Measurements from ENCODE around the gene ZDHHC5. TPM values are rescaled to one million over a fixed set of nuclear protein-coding genes. Genes with fewer than 3 reads are reported as not detected.

ZDHHC5 gene
- total RNA-seq, 1 experiment from 2014 or later = 64.1 TPM

DNA sequence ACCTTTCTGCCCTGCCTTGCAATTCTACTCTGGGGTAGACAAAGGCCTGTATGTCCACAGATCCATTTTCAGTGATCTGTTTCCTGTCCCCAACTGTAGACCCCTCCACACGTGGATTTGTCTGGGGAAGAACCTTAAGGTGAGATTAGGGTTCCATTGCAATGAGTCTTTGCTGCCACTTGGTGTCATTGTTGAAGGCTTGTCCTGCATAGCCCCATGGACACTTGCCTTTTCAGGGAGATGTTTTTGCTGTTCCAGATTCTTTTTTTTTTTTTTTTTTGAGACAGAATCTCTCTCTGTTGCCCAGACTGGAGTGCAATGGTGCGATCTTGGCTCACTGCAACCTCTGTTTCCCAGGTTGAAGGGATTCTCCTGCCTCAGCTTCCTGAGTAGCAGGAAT, 48.6 kb upstream of the ZDHHC5 start:
- no peaks in the 10 kb centered on the region for H3K9me2 ChIP-seq (ENCODE audit: insufficient read depth)
- H4K20me1 ChIP-seq (ENCODE audit: insufficient read depth) = no peaks in the 10 kb centered on the region
- H2AFZ ChIP-seq (ENCODE audit: low read depth, low read length, poor library complexity, severe bottlenecking) = no peak overlapping the region
- H3K27me3 ChIP-seq (ENCODE audit: insufficient read depth, low read length) = no peaks in the 10 kb centered on the region
- no peak for ATAC-seq
- H3K4me2 ChIP-seq (ENCODE audit: low read length) = no peak overlapping the region
- ChIA-PET RAD21 (ENCODE audit: low non-redundant PET in 1 of 2, low total read pairs in 2 of 2, uncharacterized antibody in 2 of 2, unreplicated experiment in 2 of 2) (no interaction called here), POLR2A (no interaction called here), CTCF (interaction anchor here (0.7 kb wide), 1 partner anchor 25 kb away, joined by 3 read pairs; no protein-coding TSS in a partner anchor)
- no peak overlapping the region for H3K27ac ChIP-seq (ENCODE audit: low read depth, low read length)
- peaks cover 10 to 14% of the 10 kb centered on the region in 2 experiments; a peak in 3 of 4 replicates for H3K9me3 ChIP-seq (ENCODE audit: control insufficient read depth in 1 of 2, insufficient read depth in 1 of 2, low read depth in 1 of 2, low read length in 2 of 2)
- peak; percentile 35 for DNase-seq (ENCODE audit: low read depth, low spot score)
- no peak overlapping the region for H3K4me3 ChIP-seq (replicated peaks in 1 of 2; ENCODE audit: low read depth in 1 of 2, low read length in 2 of 2)
- H3K4me1 ChIP-seq (ENCODE audit: control insufficient read depth in 1 of 2, insufficient read depth in 2 of 2, low read length in 2 of 2) = no peaks in the 10 kb centered on the region
- no TSS peak for BruUV-seq (replicated peaks)
- no peaks in the 10 kb centered on the region for H3K79me2 ChIP-seq (ENCODE audit: insufficient read depth, low read length)
- TF ChIP-seq CTCF (IDR thresholded peaks at IDR 0.05 in 2 of 3, conservative IDR thresholded peaks at IDR 0.05 in 1 of 3; ENCODE audit: borderline replicate concordance in 1 of 3, insufficient read depth in 1 of 3, low read depth in 2 of 3, low read length in 2 of 3) (peak in 2 of 3 experiments; percentile 60 to 69; a peak in 4 of 6 replicates), SIN3A (IDR thresholded peaks at IDR 0.05; ENCODE audit: low read depth) (no peak), CBX3 (IDR thresholded peaks at IDR 0.05; ENCODE audit: low read depth) (peak; percentile 85; the same call in 1 of the 2 replicates)
- intact Hi-C loops (cut with micrococcal nuclease) = no loop called here
- no peaks in the 10 kb centered on the region for H3K36me3 ChIP-seq (ENCODE audit: control insufficient read depth in 1 of 2, insufficient read depth in 2 of 2, low read length in 2 of 2)
- no peak overlapping the region for H3K9ac ChIP-seq (ENCODE audit: low read length)

GRCh38 chr11:57620467-57620866, 47.4 kb upstream of the ZDHHC5 start:
- Histone ChIP-seq H3K4me3 (replicated peaks in 1 of 2; ENCODE audit: low read depth in 1 of 2, low read length in 2 of 2) (no peak overlapping the region), H4K20me1 (ENCODE audit: insufficient read depth) (no peaks in the 10 kb centered on the region), H2AFZ (ENCODE audit: low read depth, low read length, poor library complexity, severe bottlenecking) (no peak overlapping the region), H3K27me3 (ENCODE audit: insufficient read depth, low read length) (no peaks in the 10 kb centered on the region), H3K79me2 (ENCODE audit: insufficient read depth, low read length) (no peaks in the 10 kb centered on the region), H3K9ac (ENCODE audit: low read length) (no peak overlapping the region), H3K9me3 (ENCODE audit: control insufficient read depth in 1 of 2, insufficient read depth in 1 of 2, low read depth in 1 of 2, low read length in 2 of 2) (peaks cover 10 to 14% of the 10 kb centered on the region in 2 experiments; a peak in 3 of 4 replicates), H3K27ac (ENCODE audit: low read depth, low read length) (no peak overlapping the region), H3K4me2 (ENCODE audit: low read length) (no peak overlapping the region), H3K9me2 (ENCODE audit: insufficient read depth) (no peaks in the 10 kb centered on the region), H3K36me3 (ENCODE audit: control insufficient read depth in 1 of 2, insufficient read depth in 2 of 2, low read length in 2 of 2) (no peaks in the 10 kb centered on the region), H3K4me1 (ENCODE audit: control insufficient read depth in 1 of 2, insufficient read depth in 2 of 2, low read length in 2 of 2) (no peaks in the 10 kb centered on the region)
- DNase-seq (ENCODE audit: low read depth, low spot score) = no peak
- CTCF ChIA-PET = no interaction called here
- no TSS peak for BruUV-seq (replicated peaks)
- POLR2A ChIA-PET = no interaction called here
- TF ChIP-seq POLR2A (IDR thresholded peaks at IDR 0.05; ENCODE audit: borderline replicate concordance, extremely low read depth, insufficient read depth, insufficient read length) = no peak
- TF ChIP-seq CEBPB (IDR thresholded peaks at IDR 0.05; ENCODE audit: low read depth) = no peak
- TF ChIP-seq, protein P1, sequence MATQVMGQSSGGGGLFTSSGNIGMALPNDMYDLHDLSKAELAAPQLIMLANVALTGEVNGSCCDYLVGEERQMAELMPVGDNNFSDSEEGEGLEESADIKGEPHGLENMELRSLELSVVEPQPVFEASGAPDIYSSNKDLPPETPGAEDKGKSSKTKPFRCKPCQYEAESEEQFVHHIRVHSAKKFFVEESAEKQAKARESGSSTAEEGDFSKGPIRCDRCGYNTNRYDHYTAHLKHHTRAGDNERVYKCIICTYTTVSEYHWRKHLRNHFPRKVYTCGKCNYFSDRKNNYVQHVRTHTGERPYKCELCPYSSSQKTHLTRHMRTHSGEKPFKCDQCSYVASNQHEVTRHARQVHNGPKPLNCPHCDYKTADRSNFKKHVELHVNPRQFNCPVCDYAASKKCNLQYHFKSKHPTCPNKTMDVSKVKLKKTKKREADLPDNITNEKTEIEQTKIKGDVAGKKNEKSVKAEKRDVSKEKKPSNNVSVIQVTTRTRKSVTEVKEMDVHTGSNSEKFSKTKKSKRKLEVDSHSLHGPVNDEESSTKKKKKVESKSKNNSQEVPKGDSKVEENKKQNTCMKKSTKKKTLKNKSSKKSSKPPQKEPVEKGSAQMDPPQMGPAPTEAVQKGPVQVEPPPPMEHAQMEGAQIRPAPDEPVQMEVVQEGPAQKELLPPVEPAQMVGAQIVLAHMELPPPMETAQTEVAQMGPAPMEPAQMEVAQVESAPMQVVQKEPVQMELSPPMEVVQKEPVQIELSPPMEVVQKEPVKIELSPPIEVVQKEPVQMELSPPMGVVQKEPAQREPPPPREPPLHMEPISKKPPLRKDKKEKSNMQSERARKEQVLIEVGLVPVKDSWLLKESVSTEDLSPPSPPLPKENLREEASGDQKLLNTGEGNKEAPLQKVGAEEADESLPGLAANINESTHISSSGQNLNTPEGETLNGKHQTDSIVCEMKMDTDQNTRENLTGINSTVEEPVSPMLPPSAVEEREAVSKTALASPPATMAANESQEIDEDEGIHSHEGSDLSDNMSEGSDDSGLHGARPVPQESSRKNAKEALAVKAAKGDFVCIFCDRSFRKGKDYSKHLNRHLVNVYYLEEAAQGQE (IDR thresholded peaks at IDR 0.05; ENCODE audit: low read depth) = no peak
- TF ChIP-seq EZH2 (IDR thresholded peaks at IDR 0.05) = no peak
- TF ChIP-seq ZNF274 (IDR thresholded peaks at IDR 0.05; ENCODE audit: low read depth, low read length) = no peak
- no peak for TF ChIP-seq POLR2AphosphoS5 (IDR thresholded peaks at IDR 0.05; ENCODE audit: low read depth, low read length)
- ATAC-seq = no peak
- RAD21 ChIA-PET (ENCODE audit: low non-redundant PET in 1 of 2, low total read pairs in 2 of 2, uncharacterized antibody in 2 of 2, unreplicated experiment in 2 of 2) = no interaction called here
- intact Hi-C loops (cut with micrococcal nuclease) = no loop called here

All from HCT116 (cell line).